Frontal cortex (tissue), 4 donors: Measurements from ENCODE around the gene TBCD. TPM values are rescaled to one million over a fixed set of nuclear protein-coding genes. Genes with fewer than 3 reads are reported as not detected.

Experiments
- DNase-seq, 2 donors: peaks; one replicate each; pipeline ENCODE4 v3.0.0; 2012; ENCODE audit warnings: low spot score in 2 of 2
- FAIRE-seq: peaks from 2 replicates; lab custom pipeline; 2012; peaks lifted over from hg19 to GRCh38; lab: Jason Lieb, UNC
- total RNA-seq: library from RNA; depleted of rRNA; stranded (reverse); fragments of >200 nt; gene quantifications from one replicate; pipeline ENCODE4 v1.2.3, GENCODE V29; 2014
- donor health status: control.
- donor health status: control.
- donor health status: control.

Gene TBCD
- total RNA-seq, 1 donor from 2014 or later: 73.8 TPM

GRCh38 chr17:82805254-82805653 lies 53.4 kb downstream of the TBCD start:
- FAIRE-seq (no peak), DNase-seq (no peak)

DNA sequence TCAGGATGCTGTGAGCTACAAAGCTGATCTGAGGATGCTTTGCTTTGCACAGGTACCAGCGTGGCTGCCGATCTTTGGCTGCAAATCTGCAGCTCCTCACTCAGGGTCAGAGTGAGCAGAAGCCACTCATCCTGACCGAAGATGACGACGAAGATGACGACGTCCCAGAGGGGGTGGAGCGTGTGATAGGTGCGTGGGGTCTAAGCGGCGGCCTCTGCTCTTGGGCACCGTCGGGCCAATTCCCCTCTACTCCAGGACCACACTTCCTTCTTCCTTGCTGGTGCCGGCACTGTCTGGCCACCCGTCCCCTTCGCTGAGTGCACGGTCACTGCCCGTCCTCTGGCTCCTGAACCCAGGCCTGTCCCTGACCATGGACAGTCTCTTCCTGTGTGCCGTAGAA lies 54.0 kb downstream of the TBCD start:
- no peak for DNase-seq
- no peak for FAIRE-seq

- FAIRE-seq (no peak), DNase-seq (no peak)
These were observed 54.8 kb downstream of the TBCD start for GRCh38 chr17:82806645-82807044.

DNA sequence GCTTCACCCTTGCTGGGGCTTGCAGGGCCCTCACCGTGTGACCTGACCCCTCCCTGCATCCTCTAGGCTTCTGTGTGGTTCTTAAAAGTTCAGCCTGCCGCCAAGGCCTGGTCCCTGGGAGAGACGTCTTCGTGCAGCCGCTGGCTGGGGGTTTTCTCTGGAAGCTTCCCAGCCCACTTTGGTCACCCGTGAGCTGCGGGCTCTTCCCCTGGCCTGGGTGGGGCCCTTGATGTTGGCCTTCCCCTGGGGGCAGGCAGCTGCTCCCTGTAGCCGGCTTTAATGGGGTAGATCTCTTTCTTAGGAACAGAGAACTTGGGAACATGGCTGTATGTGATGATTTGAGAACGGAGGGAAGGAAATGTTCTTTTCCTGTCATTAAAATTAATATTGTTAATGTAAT lies 55.2 kb downstream of the TBCD start:
- no peak for DNase-seq
- no peak for FAIRE-seq

GRCh38 chr17:82807562-82807961 lies 55.7 kb downstream of the TBCD start:
- FAIRE-seq (no peak), DNase-seq (no peak)

DNA sequence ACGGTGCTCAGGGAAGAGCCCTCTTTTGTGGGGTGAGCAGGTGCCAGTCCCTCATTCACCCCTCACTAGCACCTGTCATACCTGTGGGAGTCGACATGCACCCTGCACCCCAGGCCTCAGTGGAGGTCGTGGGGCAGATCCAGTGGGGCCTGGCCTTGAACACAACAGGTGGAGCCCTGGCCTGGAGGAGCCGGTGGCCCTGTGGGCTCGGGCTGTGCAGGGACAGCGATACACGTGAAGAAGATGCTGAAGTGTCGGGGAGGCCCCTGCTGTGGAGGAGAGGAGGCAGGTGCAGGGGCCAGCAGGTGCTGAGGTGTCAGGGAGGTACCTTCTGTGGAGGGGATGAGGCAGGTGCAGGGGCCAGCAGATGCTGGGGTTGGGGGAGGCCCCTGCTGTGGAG lies 56.1 kb downstream of the TBCD start:
- no peak for DNase-seq
- FAIRE-seq: no peak

GRCh38 chr17:82808921-82809905 lies 57.3 kb downstream of the TBCD start:
- no peak for DNase-seq
- FAIRE-seq: no peak

DNA sequence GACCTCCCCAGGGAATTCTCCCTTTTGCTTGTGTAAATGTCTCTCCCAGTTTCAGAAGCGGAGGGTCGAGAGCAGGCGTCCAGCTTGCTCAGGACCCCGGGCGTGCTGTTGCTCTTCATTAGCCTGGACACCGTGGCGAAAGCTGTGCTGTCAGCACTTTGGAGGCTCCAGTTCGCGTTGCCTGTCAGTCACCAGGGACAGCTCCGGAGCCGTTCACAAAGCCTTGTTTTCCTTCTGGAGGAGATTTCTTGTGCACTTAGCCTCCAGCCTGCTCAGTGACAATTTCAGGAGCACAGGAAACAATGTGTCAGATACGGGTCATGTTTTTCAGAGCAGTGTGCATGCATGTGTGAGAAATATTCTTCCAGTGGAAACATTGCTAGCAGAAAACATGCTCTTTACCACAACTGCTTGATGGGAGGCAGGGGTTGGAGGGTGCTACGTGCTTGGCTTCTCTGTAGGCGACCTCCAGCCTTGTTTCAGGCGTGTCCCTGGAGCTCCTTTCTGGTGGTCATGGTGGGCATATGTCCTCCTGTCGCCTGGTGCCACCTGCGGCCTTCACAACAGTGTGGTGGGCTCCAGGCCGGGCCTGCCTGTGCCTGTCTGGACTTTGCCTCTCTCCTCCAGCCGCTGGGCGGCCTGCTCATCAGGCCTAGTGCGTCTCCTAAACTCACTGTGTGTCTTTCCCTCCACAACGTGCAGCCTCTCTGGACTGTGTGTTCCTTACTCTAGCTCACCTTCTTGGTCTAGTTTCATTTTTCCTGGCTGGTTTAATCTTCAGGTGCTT lies 59.0 kb downstream of the TBCD start:
- FAIRE-seq: no peak

DNA sequence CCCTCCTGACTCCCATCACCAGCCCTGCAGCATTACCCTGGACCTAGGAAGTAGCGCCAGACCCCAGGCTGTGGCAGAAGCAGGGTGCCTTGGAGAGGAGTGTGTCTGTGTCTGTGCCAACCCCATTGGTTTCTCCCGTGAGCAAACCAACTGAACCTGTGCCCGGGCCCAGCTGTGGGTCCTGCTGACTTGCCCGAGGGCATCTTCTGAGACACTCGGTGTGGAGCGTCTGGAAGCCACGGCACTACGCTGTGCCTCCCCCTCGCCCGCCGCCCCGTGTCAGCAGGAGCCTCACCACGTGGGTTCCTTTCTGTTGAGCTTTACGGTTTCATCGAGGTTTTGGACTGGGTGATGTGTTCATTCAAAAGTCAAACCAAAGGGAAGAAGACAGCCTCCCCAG lies 60.2 kb downstream of the TBCD start:
- no peak for DNase-seq
- FAIRE-seq: no peak

More for the DNA sequence above, 59.0 kb downstream of the TBCD start:
- DNase-seq: no peak

DNA sequence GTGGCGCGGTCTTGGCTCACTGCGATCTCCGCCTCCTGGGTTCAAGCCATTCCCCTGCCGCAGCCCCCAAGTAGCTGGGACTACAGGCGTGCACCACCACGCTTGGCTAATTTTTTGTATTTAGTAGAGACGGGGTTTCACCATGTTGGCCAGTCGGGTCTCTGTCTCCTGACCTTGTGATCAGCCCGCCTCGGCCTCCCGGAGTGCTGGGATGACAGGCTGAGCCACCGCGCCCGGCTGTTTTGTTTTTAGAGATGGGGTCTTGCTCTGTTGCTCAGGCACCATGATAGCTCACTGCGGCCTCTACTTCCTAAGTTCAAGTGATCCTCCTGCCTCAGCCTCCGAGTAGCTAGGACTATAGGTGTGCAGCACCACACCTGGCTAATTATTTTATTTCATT lies 60.7 kb downstream of the TBCD start:
- DNase-seq (no peak), FAIRE-seq (no peak)

- FAIRE-seq (no peak), DNase-seq (no peak)
These were observed 61.6 kb downstream of the TBCD start for GRCh38 chr17:82813299-82814051.

GRCh38 chr17:82814834-82815233 lies 63.0 kb downstream of the TBCD start:
- no peak for DNase-seq
- FAIRE-seq: no peak

DNA sequence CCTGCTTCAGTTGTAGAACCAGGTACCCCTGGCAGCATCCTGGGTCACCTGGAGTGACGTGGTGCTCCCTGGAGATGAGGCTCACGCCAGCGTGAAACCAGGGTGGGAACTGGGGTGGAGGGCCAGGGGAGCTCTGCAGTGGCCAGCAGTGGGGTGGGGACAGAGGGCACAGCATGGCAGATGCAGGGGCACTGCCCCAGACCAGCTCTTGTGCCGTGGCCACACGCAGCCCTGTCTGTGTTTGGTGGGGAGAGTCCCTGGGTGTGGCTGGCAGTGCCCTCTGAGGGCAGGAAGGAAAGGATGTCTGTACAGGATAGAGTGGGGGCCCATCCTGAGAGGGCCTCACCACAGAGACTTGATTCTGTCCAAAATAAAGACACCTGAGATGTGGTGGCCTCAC lies 63.5 kb downstream of the TBCD start:
- no peak for FAIRE-seq
- no peak for DNase-seq

DNA sequence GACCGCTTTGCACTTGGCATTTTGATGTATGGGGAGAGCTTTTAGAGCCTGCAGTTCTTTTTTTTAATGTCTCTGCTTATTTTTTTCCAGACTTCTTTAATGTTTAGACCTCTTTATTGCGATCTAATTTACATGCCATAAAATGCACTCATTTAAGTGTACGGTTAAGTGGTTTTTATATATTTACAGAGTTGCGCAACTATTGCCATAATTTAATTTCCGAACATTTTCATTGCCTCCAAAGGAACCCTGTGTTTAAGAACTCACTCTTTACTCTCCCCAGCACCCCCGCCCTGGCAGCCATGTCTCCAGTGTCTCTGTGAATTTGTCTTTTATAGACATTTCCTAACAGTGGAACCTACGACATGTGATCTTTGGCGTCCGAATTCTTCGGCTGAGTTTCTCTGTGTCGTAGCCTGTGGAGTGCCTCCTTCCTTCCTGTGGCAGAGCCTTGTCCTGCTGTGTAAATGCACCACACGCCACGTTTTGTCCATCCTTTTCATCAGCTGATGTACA lies 64.0 kb downstream of the TBCD start:
- FAIRE-seq (no peak), DNase-seq (no peak)

DNA sequence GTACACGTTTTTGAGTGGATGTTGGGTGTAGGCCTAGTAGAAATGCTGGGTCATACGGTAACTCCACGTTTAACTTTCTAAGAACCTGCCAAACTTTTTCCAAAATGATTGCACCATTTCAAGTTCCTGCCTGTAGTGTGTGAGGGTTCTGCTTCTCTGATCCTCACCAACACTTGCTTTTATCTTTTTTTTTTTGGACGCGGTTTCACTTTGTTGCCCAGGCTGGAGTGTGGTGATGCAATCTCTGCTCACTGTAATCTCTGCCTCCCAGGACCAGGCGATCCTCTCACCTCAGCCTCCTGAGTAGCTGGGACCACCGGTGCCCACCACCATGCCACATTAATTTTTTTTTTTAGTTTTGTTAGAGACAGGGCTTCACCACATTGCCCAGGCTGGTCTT lies 64.5 kb downstream of the TBCD start:
- FAIRE-seq: no peak
- no peak for DNase-seq

- DNase-seq: no peak
- FAIRE-seq: no peak
These were observed 66.1 kb downstream of the TBCD start for GRCh38 chr17:82817947-82818346.

DNA sequence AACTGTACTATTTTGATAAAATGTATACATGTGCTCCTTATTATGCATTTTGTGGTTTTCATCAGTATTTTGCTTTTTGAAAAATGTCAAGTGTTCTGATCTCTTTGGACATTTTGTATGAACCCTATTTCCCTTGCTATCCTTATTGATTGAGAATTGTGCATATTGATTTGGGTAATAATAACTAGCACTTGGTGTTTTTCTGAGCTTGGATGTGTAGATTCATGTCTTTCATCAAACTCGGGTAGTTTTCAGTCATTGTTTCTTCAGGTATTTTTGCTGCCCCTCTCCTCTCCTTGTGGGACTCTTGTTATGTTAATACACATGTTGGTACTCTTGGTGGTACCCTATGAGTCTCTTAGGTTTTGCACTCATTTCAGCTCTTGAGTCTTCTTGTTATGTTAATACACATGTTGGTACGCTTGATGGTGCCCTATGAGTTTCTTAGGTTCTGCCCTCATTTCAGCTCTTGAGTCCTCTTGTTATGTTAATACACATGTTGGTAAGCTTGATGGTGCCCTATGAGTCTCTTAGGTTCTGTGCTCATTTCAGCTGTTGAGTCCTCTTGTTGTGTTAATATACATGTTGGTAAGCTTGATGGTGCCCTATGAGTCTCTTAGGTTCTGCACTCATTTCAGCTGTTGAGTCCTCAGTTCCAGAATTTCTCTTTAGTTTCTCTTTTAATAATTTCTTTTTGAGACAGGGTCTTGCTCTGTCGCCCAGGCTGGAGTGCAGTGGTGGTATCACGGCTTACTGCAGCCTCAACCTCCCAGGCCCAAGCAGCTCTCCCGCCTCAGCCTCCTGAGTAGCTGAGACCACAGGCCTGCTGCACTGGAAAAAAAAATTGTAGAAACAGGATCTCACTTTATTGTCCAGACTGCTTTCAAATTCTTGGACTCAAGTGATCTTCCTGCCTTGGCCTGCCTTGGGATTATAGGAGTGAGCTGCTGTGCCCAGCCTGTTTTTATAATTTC lies 68.7 kb downstream of the TBCD start:
- DNase-seq: no peak
- no peak for FAIRE-seq

DNA sequence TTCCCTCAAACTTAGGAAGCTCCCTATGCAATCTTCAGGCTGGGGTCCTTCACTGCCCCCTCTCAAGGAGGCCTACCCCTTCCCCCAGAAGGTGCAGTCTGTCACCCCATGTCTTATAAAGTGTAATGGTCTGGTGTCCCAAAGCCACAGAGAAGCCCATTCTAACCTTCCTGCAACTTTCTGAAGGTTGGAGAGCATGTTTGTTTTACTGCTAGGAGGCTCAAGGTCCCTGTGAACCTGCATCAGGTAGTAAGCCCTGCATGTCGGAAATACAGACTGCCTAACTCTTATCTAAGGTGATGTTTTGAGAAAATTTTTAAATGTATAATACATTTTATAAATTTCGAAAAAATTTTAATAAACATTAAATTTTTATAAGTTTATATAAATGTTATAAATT lies 69.7 kb downstream of the TBCD start:
- FAIRE-seq: no peak
- no peak for DNase-seq

- FAIRE-seq: no peak
- no peak for DNase-seq
These were observed 70.4 kb downstream of the TBCD start for GRCh38 chr17:82822281-82822680.
